GM21786 (cell line): ENCODE data around the gene SPNS1.
"Not testable (repeated sequence)": the region's sequence is repeated elsewhere in the genome, so short reads cannot be mapped to it uniquely, and the experiment has no call there.

Experiments used
- ATAC-seq: cut with Tn5 transposase; IDR thresholded peaks from one replicate; pipeline ENCODE4 v1.9.1; 2021; ENCODE audit not compliant: unreplicated experiment

Gene SPNS1

DNA sequence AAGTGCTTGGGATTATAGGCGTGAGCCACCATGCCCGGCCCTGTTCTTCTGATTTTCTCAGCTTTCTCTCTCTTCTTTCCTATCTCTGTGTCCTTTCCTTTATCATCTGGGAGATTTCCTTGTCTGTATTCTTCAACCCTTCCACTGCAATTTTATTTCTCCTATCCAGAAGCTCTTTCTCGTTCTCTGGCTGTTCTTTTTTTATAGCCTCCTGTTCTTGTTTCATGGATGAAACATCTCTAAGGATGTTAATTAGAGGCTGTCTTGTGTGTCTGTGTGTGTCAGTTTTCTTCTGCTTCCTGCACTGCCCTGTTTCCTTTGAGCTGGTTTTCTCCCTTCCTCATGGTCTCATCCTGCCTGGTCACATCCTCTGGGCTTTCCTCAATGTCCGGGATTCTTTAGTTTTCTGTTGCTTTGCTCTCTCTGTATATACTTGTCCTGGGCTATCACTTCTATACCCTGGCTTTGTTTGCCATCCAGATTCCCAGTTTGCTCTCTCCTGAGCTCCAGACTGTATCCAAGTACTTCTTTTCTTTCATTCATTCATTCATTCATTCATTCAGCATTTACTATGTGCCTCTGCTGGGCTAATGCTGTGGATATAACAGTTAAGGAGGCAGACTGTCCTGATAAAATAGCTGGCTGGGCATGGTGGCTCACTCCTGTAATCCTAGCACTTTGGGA, 12.7 kb downstream of the SPNS1 start:
- no peak for ATAC-seq

DNA sequence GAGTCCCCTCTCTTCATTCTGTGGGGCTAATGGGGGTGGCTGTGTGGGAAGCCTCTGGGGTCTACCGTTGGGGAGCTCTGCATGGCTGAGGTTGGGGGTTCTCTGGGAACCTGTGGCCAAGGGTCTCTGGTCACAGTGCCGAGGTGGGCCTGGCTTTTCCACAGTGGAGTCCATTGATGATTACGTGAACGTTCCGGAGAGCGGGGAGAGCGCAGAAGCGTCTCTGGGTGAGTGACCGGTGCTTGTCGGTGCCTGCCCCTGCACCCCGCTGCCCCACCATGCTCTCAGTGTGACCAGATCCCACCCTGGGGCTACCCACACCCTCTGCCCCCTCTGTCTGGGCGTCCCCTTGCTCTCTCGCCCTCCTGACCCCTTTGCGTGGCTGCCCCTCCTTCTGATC, 14.8 kb downstream of the SPNS1 start:
- ATAC-seq = no peak

DNA sequence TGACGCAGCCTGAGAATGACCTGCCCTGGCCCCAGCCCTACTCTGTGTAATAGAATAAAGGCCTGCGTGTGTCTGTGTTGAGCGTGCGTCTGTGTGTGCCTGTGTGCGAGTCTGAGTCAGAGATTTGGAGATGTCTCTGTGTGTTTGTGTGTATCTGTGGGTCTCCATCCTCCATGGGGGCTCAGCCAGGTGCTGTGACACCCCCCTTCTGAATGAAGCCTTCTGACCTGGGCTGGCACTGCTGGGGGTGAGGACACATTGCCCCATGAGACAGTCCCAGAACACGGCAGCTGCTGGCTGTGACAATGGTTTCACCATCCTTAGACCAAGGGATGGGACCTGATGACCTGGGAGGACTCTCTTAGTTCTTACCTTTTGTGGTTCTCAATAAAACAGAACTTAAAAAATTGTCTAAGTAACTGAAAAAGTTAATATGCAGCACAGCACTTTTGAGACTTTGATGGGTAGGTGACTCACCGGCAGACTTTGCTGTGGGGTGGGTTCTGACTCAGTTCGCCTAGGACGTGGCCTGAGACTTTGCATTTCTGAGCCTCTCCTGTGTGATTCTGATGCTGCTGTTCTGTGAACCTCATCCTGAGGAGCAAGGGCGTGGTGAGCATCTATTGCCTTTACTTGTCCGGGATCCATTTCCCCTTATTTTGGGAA, 15.9 kb downstream of the SPNS1 start:
- ATAC-seq = no peak

DNA sequence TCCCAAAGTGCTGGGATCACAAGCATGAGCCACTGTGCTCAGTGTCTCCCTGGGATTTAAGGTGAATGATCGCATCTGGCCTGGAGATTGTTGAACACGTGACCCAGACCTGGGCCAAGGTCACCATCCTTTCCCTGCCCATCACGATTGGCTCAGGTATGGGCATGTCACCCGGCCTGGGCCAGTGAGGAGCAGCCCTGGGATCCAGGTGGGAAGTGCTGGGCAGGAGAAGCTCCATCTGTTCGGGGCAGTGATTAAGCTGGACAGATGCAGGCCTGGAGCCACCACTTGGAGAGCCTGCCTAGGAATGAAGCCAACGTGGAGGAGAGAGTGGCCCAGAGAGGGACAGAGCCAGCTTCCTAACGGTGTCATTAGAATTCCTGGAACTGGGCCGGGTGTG, 17.1 kb downstream of the SPNS1 start:
- ATAC-seq = no peak

- ATAC-seq = no peak
Observed at GRCh38 chr16:28992496-28992895, 17.9 kb downstream of the SPNS1 start.

- ATAC-seq = no peak
Observed at GRCh38 chr16:28998837-28999236, 24.3 kb downstream of the SPNS1 start.

- no peak for ATAC-seq
Observed at GRCh38 chr16:28999577-28999976, 25.0 kb downstream of the SPNS1 start.

DNA sequence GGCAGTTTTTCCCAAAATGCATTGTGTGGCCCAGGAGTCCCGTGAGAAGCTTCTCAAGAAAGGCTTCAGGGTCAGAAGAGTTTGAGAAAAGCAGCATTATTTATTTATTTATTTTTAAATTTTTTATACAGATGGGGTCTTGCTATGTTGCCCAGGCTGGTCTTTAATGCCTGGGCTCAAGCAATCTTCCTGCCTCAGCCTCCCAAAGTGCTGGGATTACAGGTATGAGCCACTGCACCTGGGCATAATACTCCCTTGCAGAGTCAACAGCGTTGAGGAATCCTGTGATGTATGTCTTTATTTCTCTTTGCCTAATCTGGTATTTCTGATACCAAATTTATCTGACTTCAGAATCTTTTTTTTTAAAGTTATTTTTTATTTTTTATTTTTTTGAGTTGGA, 25.4 kb downstream of the SPNS1 start:
- ATAC-seq = no peak

DNA sequence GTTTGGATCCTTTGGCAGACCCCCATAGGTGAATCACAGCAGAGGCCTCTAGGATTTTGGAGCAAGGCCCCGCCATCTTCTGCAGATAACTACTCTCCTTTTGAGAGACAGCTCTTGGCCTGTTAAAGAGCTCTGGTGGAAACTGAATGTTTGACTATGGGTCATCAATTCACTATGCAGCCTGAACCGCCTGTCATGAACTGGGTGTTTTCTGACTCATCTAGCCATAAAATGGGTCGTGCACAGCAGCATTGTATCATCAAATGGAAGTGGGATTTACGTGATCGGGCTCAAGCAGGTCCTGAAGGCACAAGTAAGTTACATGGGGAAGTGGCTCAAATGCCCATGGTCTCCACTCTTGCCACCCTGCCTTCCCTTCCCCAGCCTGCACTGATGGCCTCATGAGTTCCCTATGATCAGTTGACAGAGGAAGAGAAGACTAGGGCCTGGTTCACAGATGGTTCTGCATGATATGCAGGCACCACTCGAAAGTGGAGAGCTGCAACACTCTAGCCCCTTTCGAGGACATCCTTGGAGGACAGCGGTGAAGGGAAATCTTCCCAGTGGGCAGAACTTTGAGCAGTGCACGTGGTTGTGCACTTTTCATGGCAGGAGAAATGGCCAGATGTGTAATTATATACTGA, 30.0 kb downstream of the SPNS1 start:
- ATAC-seq = not testable (repeated sequence)

GRCh38 chr16:29007730-29008593, 33.4 kb downstream of the SPNS1 start:
- ATAC-seq = no peak

GRCh38 chr16:29009050-29009837, 34.7 kb downstream of the SPNS1 start:
- ATAC-seq = no peak

- no peak for ATAC-seq
Observed at GRCh38 chr16:29009838-29010166, 35.2 kb downstream of the SPNS1 start.

DNA sequence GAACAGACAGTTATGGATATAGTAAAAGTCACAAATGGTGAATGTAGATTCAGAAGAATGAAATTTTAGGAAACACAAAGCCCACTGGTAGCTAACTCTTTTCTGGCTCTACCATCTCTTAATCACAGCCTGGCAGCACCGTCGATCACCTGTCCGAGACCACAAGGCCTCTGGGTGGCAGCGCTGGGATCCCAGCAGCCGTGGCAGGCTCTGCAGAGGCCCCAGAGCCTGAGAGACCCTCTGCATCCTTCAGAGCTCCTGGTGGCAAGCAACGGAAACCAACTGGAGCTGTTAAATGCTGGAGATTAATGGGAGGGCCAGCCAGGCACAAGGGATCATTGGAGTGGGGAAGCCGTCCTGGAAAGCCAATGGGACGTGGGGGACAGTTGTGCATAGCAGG, 36.5 kb downstream of the SPNS1 start:
- no peak for ATAC-seq

DNA sequence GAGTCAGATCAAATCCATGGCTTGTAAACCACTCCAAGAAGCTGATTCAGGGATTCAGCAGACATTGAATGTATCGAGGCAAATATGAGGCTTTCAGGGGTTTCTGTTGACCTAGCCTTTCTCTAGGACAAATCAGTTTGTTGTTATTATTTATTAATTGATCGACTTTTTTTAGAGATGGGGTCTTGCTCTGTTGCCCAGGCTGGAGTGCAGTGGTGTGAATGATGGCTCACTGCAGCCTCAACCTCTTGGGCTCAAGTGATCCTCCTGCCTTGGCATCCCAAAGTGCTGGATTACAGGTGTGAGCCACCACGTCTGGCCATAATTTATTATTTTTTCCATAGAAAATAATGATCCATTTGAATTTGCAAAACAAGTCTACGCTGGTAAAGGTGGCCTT, 37.3 kb downstream of the SPNS1 start:
- ATAC-seq = no peak

- no peak for ATAC-seq
Observed at GRCh38 chr16:29012913-29013553, 38.5 kb downstream of the SPNS1 start.

GRCh38 chr16:29014561-29015069, 40.0 kb downstream of the SPNS1 start:
- ATAC-seq = no peak

DNA sequence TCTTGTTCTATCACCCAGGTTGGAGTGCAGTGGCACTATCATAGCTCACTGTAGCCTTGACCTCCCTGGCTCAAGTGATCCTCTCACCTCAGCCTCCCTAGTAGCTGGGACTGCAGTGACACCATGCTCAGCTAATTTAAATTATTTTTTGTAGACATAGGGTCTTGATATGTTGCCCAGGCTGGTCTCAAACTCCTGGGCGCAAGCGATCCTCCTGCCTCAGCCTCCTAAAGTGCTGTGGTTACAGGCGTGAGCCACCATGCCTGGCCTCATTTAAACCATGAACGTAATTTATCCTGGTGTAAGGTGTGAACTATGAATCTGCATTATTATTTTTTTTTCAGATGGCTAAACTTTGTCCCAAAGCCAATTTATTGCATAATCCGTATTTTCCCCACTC, 47.6 kb downstream of the SPNS1 start:
- ATAC-seq = no peak

GRCh38 chr16:29023279-29024277, 49.0 kb downstream of the SPNS1 start:
- no peak for ATAC-seq

DNA sequence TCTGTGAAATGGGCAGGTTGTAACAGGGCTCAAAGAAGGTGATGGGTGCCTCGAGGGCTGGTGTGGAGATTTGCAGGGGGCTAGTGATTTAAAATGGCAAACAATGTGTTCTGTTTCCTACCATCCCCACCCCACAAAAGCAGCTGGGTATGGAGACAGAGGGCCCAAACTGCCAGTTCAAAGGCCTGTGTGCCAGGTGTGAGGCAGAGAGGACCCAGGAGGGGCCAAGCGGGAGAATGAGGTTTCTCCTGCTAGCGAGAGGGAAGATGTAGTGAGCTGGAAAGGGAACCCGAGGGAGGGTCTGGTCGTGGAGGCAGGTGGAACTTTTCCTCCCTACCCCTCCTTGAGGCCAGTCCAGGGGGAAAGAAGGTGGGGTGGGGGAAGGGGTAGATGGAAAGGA, 49.7 kb downstream of the SPNS1 start:
- no peak for ATAC-seq
